Liver (tissue), 9 donors: ENCODE measurements around the gene GRIK1. TPM values are rescaled to one million over a fixed set of nuclear protein-coding genes. Genes with fewer than 3 reads are reported as not detected.

ENCODE experiments used
- DNase-seq: peaks from one replicate; pipeline ENCODE4 v3.0.0-alpha.2; 2017; ENCODE audit warnings: low spot score
- H3K27ac ChIP-seq, 2 donors: one replicate each; pipeline ENCODE4 v1.7.0; 2013; ENCODE audit warnings: inconsistent platforms in 2 of 2, low read length in 2 of 2, control low read depth in 1 of 2, low read depth in 1 of 2, mild to moderate bottlenecking in 1 of 2
- H3K27me3 ChIP-seq, 4 donors: one replicate each; pipeline versions ENCODE4 v1.6.1 to v1.7.0; 2013; ENCODE audit warnings: low read length in 3 of 4, inconsistent platforms in 1 of 4, mild to moderate bottlenecking in 1 of 4, moderate library complexity in 1 of 4; ENCODE audit not compliant: control insufficient read depth in 4 of 4, insufficient read depth in 4 of 4
- H3K36me3 ChIP-seq, 4 donors: one replicate each; pipeline versions ENCODE4 v1.6.1 to v1.7.0; 2013; ENCODE audit warnings: low read length in 3 of 4, mild to moderate bottlenecking in 3 of 4, low read depth in 1 of 4, moderate library complexity in 1 of 4; ENCODE audit not compliant: control insufficient read depth in 4 of 4, insufficient read depth in 3 of 4
- H3K4me1 ChIP-seq, 4 donors: one replicate each; pipeline versions ENCODE4 v1.6.1 to v1.7.0; 2013; ENCODE audit warnings: low read length in 3 of 4, mild to moderate bottlenecking in 3 of 4, moderate library complexity in 1 of 4; ENCODE audit not compliant: control insufficient read depth in 4 of 4, insufficient read depth in 4 of 4
- H3K4me3 ChIP-seq, 3 donors: one replicate each; pipeline versions ENCODE4 v1.6.1 to v1.7.0; 2013; ENCODE audit warnings: low read length in 3 of 3, control low read depth in 1 of 3, low read depth in 1 of 3, mild to moderate bottlenecking in 1 of 3
- H3K9ac ChIP-seq, 2 donors: one replicate each; pipeline ENCODE4 v1.7.0; 2013; ENCODE audit warnings: low read length in 2 of 2, mild to moderate bottlenecking in 2 of 2, moderate library complexity in 2 of 2, control low read depth in 1 of 2, low read depth in 1 of 2
- H3K9me3 ChIP-seq, 4 donors: one replicate each; pipeline versions ENCODE4 v1.6.1 to v1.7.0; 2013; ENCODE audit warnings: low read length in 3 of 4; ENCODE audit not compliant: control insufficient read depth in 4 of 4
- ATF3 ChIP-seq: IDR thresholded peaks from 2 replicates; pipeline ENCODE4 v1.6.1; 2016; ENCODE audit warnings: antibody characterized with exemption
- CTCF ChIP-seq: fragments of 150-350 bp; IDR thresholded peaks from 2 replicates; pipeline ENCODE4 v1.5.1; 2017; ENCODE audit warnings: improper control_type of control experiment, low read depth, low read length; ENCODE audit not compliant: missing input control
- EGR1 ChIP-seq, 2 donors: IDR thresholded peaks; 2 replicates each; pipeline ENCODE4 v1.6.1; 2016 to 2018; ENCODE audit warnings: antibody characterized with exemption in 2 of 2, low read depth in 2 of 2
- FOXA1 ChIP-seq: IDR thresholded peaks from 2 replicates; pipeline ENCODE4 v1.6.1; 2016; ENCODE audit warnings: antibody characterized with exemption
- HNF4G ChIP-seq: IDR thresholded peaks from 2 replicates; pipeline ENCODE4 v1.6.1; 2016; ENCODE audit warnings: antibody characterized with exemption
- NR2F2 ChIP-seq: IDR thresholded peaks from 2 replicates; pipeline ENCODE4 v1.6.1; 2016; ENCODE audit warnings: antibody characterized with exemption
- REST ChIP-seq: IDR thresholded peaks from 2 replicates; pipeline ENCODE4 v1.6.1; 2016; ENCODE audit warnings: antibody characterized with exemption, mild to moderate bottlenecking
- TAF1 ChIP-seq: conservative IDR thresholded peaks from 2 replicates; pipeline ENCODE4 v1.6.1; 2016; ENCODE audit warnings: antibody characterized with exemption, mild to moderate bottlenecking
- YY1 ChIP-seq: IDR thresholded peaks from 2 replicates; pipeline ENCODE4 v1.6.1; 2016; ENCODE audit warnings: antibody characterized with exemption, mild to moderate bottlenecking
- WGBS: extraction: QIAGEN DNeasy Blood & Tissue Kit; methylation state at CpG from one replicate; pipeline ENCODE4 v1.1.7; 2013; 5-methylcytosine and 5-hydroxymethylcytosine counted together
- polyA plus RNA-seq, 2 donors: library from polyadenylated mRNA; stranded (reverse) in 1 of 2; unstranded in 1 of 2; fragments of 200-250 nt in 1 of 2; fragments of >200 nt in 1 of 2; fragmentation: Nextera tagmentation in 1 of 2; extraction: Ambion mirVana in 1 of 2; gene quantifications; one replicate each; pipeline versions ENCODE4 v1.2.1 to v1.2.3, GENCODE V29; 2013 to 2015
- total RNA-seq, 2 donors: library from RNA; depleted of rRNA; stranded (reverse); fragments of >200 nt; gene quantifications; one replicate each; pipeline ENCODE4 v1.2.3, GENCODE V29; 2014
- donor health status: healthy.
- donor health status: healthy.
- donor health status: healthy.
- donor health status: healthy.
- donor health status: healthy.

The GRIK1 gene
- total and polyA plus RNA-seq, 4 donors, result 0.02 to 0.14 (median 0.05) TPM; not detected in 1

GRCh38 chr21:29751473-29752185 is 188.2 kb downstream of the GRIK1 start:
- H3K36me3 ChIP-seq, result no peaks in the 10 kb centered on the region
- no peaks in the 10 kb centered on the region for H3K9me3 ChIP-seq
- TF ChIP-seq EGR1 (IDR thresholded peaks at IDR 0.05; ENCODE audit: low read depth in 2 of 2), result no peak
- no peak for TF ChIP-seq ATF3
- TF ChIP-seq TAF1, result no peak
- no peak for TF ChIP-seq CTCF
- no peak for TF ChIP-seq FOXA1
- TF ChIP-seq NR2F2, result no peak
- no peak for TF ChIP-seq REST
- TF ChIP-seq HNF4G, result no peak
- no peak for TF ChIP-seq YY1
- no peak overlapping the region for H3K4me3 ChIP-seq
- DNase-seq, result no peak
- no peak overlapping the region for H3K9ac ChIP-seq
- no peaks in the 10 kb centered on the region for H3K27me3 ChIP-seq
- no peak overlapping the region for H3K27ac ChIP-seq
- 90% methylated on average over 7 of the region's 7 CpGs for WGBS
- no peaks in the 10 kb centered on the region for H3K4me1 ChIP-seq

- Histone ChIP-seq H3K36me3 (no peaks in the 10 kb centered on the region), H3K27ac (no peak overlapping the region), H3K9ac (no peak overlapping the region), H3K9me3 (no peaks in the 10 kb centered on the region), H3K4me3 (no peak overlapping the region), H3K27me3 (no peaks in the 10 kb centered on the region), H3K4me1 (no peaks in the 10 kb centered on the region)
- no peak for TF ChIP-seq REST
- 97% methylated on average over 1 of the region's 1 CpG for WGBS
- DNase-seq, result no peak
These were observed 189.8 kb downstream of the GRIK1 start for GRCh38 chr21:29749957-29750356.
